GM19240 (cell line): ENCODE results near the gene PTMA.
"Not testable (repeated sequence)": the region's sequence is repeated elsewhere in the genome, so short reads cannot be mapped to it uniquely, and the experiment has no call there.

Experiments
- DNase-seq: peaks from one replicate; pipeline ENCODE4 v3.0.0; 2011; ENCODE audit warnings: low spot score; ENCODE audit not compliant: insufficient read length

The PTMA gene

GRCh38 chr2:231715988-231716616 lies 7.8 kb downstream of the PTMA start:
- no peak for DNase-seq

- DNase-seq: no peak
These were observed 8.4 kb downstream of the PTMA start for GRCh38 chr2:231716666-231717280.

GRCh38 chr2:231717281-231718171 lies 9.2 kb downstream of the PTMA start:
- peak; percentile 50 for DNase-seq

GRCh38 chr2:231718799-231719198 lies 10.5 kb downstream of the PTMA start:
- DNase-seq: no peak

GRCh38 chr2:231720292-231720986 lies 12.1 kb downstream of the PTMA start:
- DNase-seq: no peak

- DNase-seq: no peak
These were observed 13.0 kb downstream of the PTMA start for GRCh38 chr2:231720987-231721966.

GRCh38 chr2:231722721-231723307 lies 14.5 kb downstream of the PTMA start:
- no peak for DNase-seq

GRCh38 chr2:231725476-231725875 lies 17.2 kb downstream of the PTMA start:
- no peak for DNase-seq

GRCh38 chr2:231726276-231726675 lies 18.0 kb downstream of the PTMA start:
- DNase-seq: no peak

GRCh38 chr2:231727621-231728020 lies 19.3 kb downstream of the PTMA start:
- DNase-seq: no peak

GRCh38 chr2:231732604-231733003 lies 24.3 kb downstream of the PTMA start:
- DNase-seq: no peak

- DNase-seq: no peak
These were observed 29.4 kb downstream of the PTMA start for GRCh38 chr2:231737761-231738160.

- no peak for DNase-seq
These were observed 35.2 kb downstream of the PTMA start for GRCh38 chr2:231743376-231744116.

- no peak for DNase-seq
These were observed 37.1 kb downstream of the PTMA start for GRCh38 chr2:231745303-231746038.

GRCh38 chr2:231748153-231748896 lies 40.0 kb downstream of the PTMA start:
- not testable (repeated sequence) for DNase-seq

GRCh38 chr2:231749016-231749415 lies 40.7 kb downstream of the PTMA start:
- not testable (repeated sequence) for DNase-seq

GRCh38 chr2:231751042-231751815 lies 42.9 kb downstream of the PTMA start:
- DNase-seq: no peak
